ENCODE data around the gene TBC1D10A.

DNA sequence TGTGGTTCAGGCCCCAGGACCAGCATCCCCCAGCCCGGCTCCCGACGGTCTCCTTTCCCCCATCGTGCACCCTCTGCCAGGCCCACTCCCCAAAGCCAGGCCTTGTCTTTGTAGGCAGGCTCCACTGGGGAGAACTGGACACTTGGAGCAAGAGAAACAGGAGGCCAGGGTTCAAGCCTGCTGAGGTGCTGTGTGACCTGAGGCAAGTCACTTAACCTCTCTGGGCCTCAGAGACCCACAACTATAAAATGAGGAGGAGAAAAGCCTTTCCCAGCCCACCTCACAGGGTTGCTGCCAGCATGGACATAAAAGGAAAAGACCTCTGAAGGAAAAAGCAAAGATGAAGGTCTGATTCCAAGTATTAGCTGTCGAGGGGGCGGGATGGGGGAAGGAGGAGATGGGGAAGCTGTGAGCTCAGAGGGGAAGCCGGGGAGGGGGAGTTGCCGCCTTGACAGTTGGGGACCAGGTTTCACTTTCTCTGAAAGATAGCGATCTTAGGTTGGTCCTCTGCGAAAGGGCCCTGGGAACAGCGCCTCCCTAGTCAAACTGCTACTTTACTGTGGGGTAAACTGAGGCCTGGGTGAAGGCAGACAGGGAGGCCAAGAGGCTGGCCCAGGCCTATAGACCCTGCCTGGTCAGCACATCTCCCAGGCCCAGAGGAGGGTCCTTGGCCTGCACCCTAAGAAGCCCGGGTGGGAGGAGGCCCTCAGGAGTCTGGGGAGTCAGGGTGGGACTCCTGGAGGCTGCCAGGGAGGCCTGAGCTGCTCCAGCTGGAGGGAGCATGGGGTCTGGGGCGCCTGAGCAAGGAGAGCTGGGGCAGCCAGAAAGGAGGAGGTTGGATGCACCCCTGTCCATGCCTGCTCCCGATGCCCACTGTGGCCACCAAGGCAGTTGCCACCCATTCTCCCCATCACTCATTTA is 59.1 kb downstream of the TBC1D10A start:
- TF ChIP-seq, protein P1, sequence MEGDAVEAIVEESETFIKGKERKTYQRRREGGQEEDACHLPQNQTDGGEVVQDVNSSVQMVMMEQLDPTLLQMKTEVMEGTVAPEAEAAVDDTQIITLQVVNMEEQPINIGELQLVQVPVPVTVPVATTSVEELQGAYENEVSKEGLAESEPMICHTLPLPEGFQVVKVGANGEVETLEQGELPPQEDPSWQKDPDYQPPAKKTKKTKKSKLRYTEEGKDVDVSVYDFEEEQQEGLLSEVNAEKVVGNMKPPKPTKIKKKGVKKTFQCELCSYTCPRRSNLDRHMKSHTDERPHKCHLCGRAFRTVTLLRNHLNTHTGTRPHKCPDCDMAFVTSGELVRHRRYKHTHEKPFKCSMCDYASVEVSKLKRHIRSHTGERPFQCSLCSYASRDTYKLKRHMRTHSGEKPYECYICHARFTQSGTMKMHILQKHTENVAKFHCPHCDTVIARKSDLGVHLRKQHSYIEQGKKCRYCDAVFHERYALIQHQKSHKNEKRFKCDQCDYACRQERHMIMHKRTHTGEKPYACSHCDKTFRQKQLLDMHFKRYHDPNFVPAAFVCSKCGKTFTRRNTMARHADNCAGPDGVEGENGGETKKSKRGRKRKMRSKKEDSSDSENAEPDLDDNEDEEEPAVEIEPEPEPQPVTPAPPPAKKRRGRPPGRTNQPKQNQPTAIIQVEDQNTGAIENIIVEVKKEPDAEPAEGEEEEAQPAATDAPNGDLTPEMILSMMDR (conservative IDR thresholded peaks at IDR 0.05; ENCODE audit: low read depth, low read length): no peak
- TF ChIP-seq EZH2 (IDR thresholded peaks at IDR 0.05; ENCODE audit: low read length, unreplicated experiment): no peak
- no peak for TF ChIP-seq EZH2phosphoT487 (IDR thresholded peaks at IDR 0.05; ENCODE audit: borderline replicate concordance, low read length)

Data from PC-3 (cell line).